Transverse colon (tissue), 4 donors: ENCODE measurements around the gene FOLR3.

Experiments
- CTCF ChIP-seq, 5 experiments: fragments of 200-600 bp in 3 of 5; fragments of 450-650 bp in 2 of 5; sonication (generic) in 3 of 5; IDR thresholded peaks; 1 replicate in 2 of 5; 2 replicates in 3 of 5; pipeline ENCODE4 v1.5.1; 2016 to 2017; ENCODE audit warnings: antibody characterized with exemption in 5 of 5, inconsistent platforms in 3 of 5, mild to moderate bottlenecking in 2 of 5, moderate library complexity in 1 of 5
- EP300 ChIP-seq: sonication (generic); formaldehyde crosslinking; IDR thresholded peaks from one replicate; pipeline ENCODE4 v1.6.1; 2017; ENCODE audit warnings: antibody characterized with exemption, low read depth
- POLR2A ChIP-seq: fragments of 450-650 bp; IDR thresholded peaks from one replicate; pipeline ENCODE4 v1.6.1; 2016; ENCODE audit warnings: antibody characterized with exemption, mild to moderate bottlenecking, moderate library complexity
- POLR2AphosphoS5 ChIP-seq, 3 donors: sonication (generic); formaldehyde crosslinking; IDR thresholded peaks; one replicate each; pipeline ENCODE4 v1.6.1; 2016; ENCODE audit warnings: antibody characterized with exemption in 3 of 3

DNA sequence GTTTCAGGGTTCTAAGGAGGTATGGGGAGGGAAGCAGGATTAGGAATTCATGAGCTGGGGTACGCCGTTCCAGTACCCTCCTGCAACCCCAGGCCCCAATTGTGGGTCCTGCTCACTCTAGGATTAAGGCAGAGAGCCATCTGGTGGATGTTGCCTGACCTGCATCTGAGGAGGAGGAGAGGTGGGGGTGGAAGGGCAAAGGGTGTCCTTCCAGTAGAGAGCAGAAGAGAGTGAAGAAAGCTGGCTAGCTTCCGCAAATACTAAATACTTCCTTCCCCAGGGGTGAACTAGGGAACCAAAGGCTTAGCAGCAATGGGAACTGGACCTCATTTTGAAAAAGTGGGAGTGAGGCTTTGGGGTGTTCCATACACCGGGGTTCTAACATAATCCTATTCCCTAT, 44.2 kb upstream of the FOLR3 start:
- TF ChIP-seq CTCF (IDR thresholded peaks at IDR 0.05), result peak; percentile 81 to 96 (median 89)
- no peak for TF ChIP-seq POLR2A
- TF ChIP-seq POLR2AphosphoS5 (IDR thresholded peaks at IDR 0.05), result peak in 2 of 3 donors; percentile 30 to 39
- no peak for TF ChIP-seq EP300
